ENCODE measurements around the gene HYPK. TPM values are rescaled to one million over a fixed set of nuclear protein-coding genes. Genes with fewer than 3 reads are reported as not detected.
A peak's percentile ranks its signal among the peaks of the same experiment; 100 is the strongest.

HYPK gene, protein sequence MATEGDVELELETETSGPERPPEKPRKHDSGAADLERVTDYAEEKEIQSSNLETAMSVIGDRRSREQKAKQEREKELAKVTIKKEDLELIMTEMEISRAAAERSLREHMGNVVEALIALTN
- 10 to 100 TPM in 1 of 2 donors, 1 to 10 TPM in 1; 7.1 to 17.3 TPM for total RNA-seq
- 10 to 100 TPM in 1 of 2 donors, 1 to 10 TPM in 1; 8.4 to 24.6 TPM for polyA plus RNA-seq
- long read RNA-seq, donor 1, full-length matches to known transcripts: 56 of 56 reads
- long read RNA-seq, donor 1, partial matches to known transcripts: 0 of 56 reads
- long read RNA-seq, donor 1, other reads (novel, unspliced or antisense): 0 of 56 reads
- long read RNA-seq, donor 2, transcript HYPK-202 (4 exons, 1,051 nt): major isoform, 38 of 42 reads
- long read RNA-seq, donor 2, partial matches to known transcripts: 0 of 42 reads
- long read RNA-seq, donor 2, other reads (novel, unspliced or antisense): 0 of 42 reads
- long read RNA-seq, donor 3, transcript HYPK-202 (4 exons, 1,051 nt): major isoform, 49 of 50 reads
- long read RNA-seq, donor 3, partial matches to known transcripts: 0 of 50 reads
- long read RNA-seq, donor 3, other reads (novel, unspliced or antisense): 0 of 50 reads
- long read RNA-seq, donor 4, transcript HYPK-202 (4 exons, 1,051 nt): major isoform, 38 of 38 reads
- long read RNA-seq, donor 4, partial matches to known transcripts: 0 of 38 reads
- long read RNA-seq, donor 4, other reads (novel, unspliced or antisense): 0 of 38 reads
- long read RNA-seq, donor 5, transcript HYPK-202 (4 exons, 1,051 nt): major isoform, 72 of 74 reads
- long read RNA-seq, donor 5, partial matches to known transcripts: 0 of 74 reads
- long read RNA-seq, donor 5, other reads (novel, unspliced or antisense): 0 of 74 reads

DNA sequence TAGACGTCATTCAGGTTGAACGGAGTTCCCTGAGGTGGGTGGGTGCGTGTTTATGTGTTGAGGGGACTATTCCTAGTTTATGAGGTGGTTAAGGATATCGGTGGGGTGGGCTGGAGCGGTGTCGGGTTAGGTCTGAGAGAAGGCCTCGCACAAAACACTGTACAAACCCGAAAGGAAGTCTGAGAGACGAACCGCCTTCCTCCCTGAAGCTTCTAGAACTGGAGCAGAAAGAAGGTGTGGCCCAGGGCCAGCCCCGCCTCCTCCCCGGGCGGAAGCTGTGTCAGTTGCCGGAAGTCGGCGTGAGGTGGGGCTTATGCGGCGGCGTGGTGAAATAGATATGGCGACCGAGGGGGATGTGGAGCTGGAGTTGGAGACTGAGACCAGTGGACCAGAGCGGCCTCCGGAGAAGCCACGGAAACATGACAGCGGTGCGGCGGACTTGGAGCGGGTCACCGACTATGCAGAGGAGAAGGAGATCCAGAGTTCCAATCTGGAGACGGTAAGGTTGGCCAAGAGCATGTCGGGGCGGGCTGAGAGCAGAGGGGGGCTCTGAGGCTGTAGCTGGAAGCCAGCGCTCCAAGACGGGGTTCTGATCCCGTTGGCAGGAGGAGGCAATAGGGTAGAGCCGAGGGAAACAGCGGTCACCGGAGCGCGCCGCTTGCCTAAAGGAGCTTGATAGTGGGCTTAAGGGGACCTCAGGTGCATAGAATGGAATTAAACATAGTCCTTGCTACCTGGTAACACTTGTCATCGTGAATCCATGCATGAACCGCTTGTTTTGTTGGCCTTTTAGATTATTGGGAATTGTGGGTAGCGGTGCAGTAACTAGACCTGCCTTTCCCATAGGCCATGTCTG, at the start of gene HYPK:
HYPK (plus strand) TSS at position 314 of the 856 bp plus-strand sequence; CDS start at position 338, 24 bp downstream.
- Histone ChIP-seq H3K27me3 (ENCODE audit: control insufficient read depth in 3 of 3, insufficient read depth in 3 of 3, low read length in 2 of 3) (no peaks in the 10 kb centered on the region), H3K4me1 (ENCODE audit: control insufficient read depth in 5 of 5, insufficient read depth in 5 of 5, low read length in 5 of 5) (peaks cover 0 to 17% (median 10%) of the 10 kb centered on the region in 5 donors), H3K36me3 (ENCODE audit: control insufficient read depth in 4 of 4, insufficient read depth in 4 of 4, low read length in 4 of 4) (peaks cover 8 to 47% (median 30%) of the 10 kb centered on the region in 4 donors), H3K9ac (ENCODE audit: insufficient read depth in 1 of 2, low read length in 2 of 2) (peak within 1 kb of the TSS; percentile 65 to 95), H3K9me3 (ENCODE audit: control insufficient read depth in 4 of 4, insufficient read depth in 3 of 4, low read length in 3 of 4) (no peaks in the 10 kb centered on the region), H3K4me3 (peak within 1 kb of the TSS; percentile 99), H3K27ac (ENCODE audit: low read depth in 1 of 2, low read length in 1 of 2) (peak within 1 kb of the TSS; percentile 73 to 95)
- ATAC-seq (ENCODE audit: insufficient read depth, low FRiP score) (peak; percentile 93), DNase-seq (peak; percentile 94 to 96 (median 94))
- TF ChIP-seq, protein P1, sequence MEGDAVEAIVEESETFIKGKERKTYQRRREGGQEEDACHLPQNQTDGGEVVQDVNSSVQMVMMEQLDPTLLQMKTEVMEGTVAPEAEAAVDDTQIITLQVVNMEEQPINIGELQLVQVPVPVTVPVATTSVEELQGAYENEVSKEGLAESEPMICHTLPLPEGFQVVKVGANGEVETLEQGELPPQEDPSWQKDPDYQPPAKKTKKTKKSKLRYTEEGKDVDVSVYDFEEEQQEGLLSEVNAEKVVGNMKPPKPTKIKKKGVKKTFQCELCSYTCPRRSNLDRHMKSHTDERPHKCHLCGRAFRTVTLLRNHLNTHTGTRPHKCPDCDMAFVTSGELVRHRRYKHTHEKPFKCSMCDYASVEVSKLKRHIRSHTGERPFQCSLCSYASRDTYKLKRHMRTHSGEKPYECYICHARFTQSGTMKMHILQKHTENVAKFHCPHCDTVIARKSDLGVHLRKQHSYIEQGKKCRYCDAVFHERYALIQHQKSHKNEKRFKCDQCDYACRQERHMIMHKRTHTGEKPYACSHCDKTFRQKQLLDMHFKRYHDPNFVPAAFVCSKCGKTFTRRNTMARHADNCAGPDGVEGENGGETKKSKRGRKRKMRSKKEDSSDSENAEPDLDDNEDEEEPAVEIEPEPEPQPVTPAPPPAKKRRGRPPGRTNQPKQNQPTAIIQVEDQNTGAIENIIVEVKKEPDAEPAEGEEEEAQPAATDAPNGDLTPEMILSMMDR (IDR thresholded peaks at IDR 0.05; ENCODE audit: control extremely low read depth, extremely low read depth): no peak
- 7 to 8% methylated on average over 44 of the region's 44 CpGs for WGBS, 2 donors

DNA sequence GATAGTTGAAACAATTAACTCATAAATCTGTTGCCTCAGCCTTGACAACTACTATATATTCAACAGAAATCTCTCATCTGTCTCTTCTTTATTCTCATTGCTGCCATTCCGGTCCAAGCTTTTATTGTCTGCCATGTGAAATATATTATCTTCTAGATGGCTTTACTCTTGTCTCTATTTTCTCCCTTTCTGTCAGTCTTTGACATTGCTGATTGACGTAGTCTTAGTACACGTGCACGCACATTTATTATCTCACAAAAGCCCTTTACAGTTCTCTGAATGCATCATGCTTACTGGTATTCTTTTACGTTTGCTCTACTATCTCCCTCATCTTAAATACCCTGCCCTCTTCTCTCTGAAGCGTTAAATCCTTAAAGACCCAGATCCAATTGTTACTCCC, 48.5 kb upstream of the HYPK start:
- WGBS, 2 donors: 83 to 87% methylated on average over 6 of the region's 6 CpGs
- DNase-seq (no peak), ATAC-seq (ENCODE audit: insufficient read depth, low FRiP score) (no peak)
- Histone ChIP-seq H3K4me3 (no peak overlapping the region), H3K27ac (ENCODE audit: low read depth in 1 of 2, low read length in 1 of 2) (no peak overlapping the region), H3K36me3 (ENCODE audit: control insufficient read depth in 4 of 4, insufficient read depth in 4 of 4, low read length in 4 of 4) (peaks cover 8 to 22% (median 13%) of the 10 kb centered on the region in 4 donors), H3K27me3 (ENCODE audit: control insufficient read depth in 3 of 3, insufficient read depth in 3 of 3, low read length in 2 of 3) (no peaks in the 10 kb centered on the region), H3K9me3 (ENCODE audit: control insufficient read depth in 4 of 4, insufficient read depth in 3 of 4, low read length in 3 of 4) (no peaks in the 10 kb centered on the region), H3K9ac (ENCODE audit: insufficient read depth in 1 of 2, low read length in 2 of 2) (no peak overlapping the region), H3K4me1 (ENCODE audit: control insufficient read depth in 5 of 5, insufficient read depth in 5 of 5, low read length in 5 of 5) (peaks cover 0 to 20% (median 8%) of the 10 kb centered on the region in 5 donors)
- TF ChIP-seq, protein P1 (IDR thresholded peaks at IDR 0.05; ENCODE audit: control extremely low read depth, extremely low read depth): no peak

DNA sequence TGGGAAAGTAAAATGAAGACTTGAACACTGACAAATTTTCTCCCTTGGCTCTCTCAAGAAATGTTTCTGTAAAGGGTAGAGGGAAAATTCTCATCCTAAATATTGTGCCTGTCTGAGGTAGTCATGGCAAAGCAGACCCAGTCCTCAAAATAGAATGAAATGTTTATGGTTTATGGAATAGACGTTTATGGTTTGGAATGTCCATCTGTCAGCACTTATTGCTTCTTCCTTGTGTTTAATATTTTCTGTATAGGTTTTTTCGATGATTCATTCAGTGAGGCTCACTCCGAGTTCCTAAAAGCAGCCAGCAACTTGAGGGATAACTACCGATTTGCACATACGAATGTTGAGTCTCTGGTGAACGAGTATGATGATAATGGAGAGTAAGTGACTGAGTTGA, 37.6 kb upstream of the HYPK start:
- H3K27me3 ChIP-seq (ENCODE audit: control insufficient read depth in 3 of 3, insufficient read depth in 3 of 3, low read length in 2 of 3): no peaks in the 10 kb centered on the region
- DNase-seq: no peak
- no peak overlapping the region for H3K9ac ChIP-seq (ENCODE audit: insufficient read depth in 1 of 2, low read length in 2 of 2)
- ATAC-seq (ENCODE audit: insufficient read depth, low FRiP score): no peak
- no peaks in the 10 kb centered on the region for H3K4me1 ChIP-seq (ENCODE audit: control insufficient read depth in 5 of 5, insufficient read depth in 5 of 5, low read length in 5 of 5)
- TF ChIP-seq, protein P1 (IDR thresholded peaks at IDR 0.05; ENCODE audit: control extremely low read depth, extremely low read depth): no peak
- H3K27ac ChIP-seq (ENCODE audit: low read depth in 1 of 2, low read length in 1 of 2): no peak overlapping the region
- H3K9me3 ChIP-seq (ENCODE audit: control insufficient read depth in 4 of 4, insufficient read depth in 3 of 4, low read length in 3 of 4): no peaks in the 10 kb centered on the region
- 79 to 86% methylated on average over 6 of the region's 6 CpGs for WGBS, 2 donors
- H3K4me3 ChIP-seq: no peak overlapping the region
- H3K36me3 ChIP-seq (ENCODE audit: control insufficient read depth in 4 of 4, insufficient read depth in 4 of 4, low read length in 4 of 4): peaks cover 22 to 49% (median 38%) of the 10 kb centered on the region in 4 donors
